ENCODE measurements around the gene MYO1E.
"Not testable (repeated sequence)": the region's sequence is repeated elsewhere in the genome, so short reads cannot be mapped to it uniquely, and the experiment has no call there.

Gene MYO1E

DNA sequence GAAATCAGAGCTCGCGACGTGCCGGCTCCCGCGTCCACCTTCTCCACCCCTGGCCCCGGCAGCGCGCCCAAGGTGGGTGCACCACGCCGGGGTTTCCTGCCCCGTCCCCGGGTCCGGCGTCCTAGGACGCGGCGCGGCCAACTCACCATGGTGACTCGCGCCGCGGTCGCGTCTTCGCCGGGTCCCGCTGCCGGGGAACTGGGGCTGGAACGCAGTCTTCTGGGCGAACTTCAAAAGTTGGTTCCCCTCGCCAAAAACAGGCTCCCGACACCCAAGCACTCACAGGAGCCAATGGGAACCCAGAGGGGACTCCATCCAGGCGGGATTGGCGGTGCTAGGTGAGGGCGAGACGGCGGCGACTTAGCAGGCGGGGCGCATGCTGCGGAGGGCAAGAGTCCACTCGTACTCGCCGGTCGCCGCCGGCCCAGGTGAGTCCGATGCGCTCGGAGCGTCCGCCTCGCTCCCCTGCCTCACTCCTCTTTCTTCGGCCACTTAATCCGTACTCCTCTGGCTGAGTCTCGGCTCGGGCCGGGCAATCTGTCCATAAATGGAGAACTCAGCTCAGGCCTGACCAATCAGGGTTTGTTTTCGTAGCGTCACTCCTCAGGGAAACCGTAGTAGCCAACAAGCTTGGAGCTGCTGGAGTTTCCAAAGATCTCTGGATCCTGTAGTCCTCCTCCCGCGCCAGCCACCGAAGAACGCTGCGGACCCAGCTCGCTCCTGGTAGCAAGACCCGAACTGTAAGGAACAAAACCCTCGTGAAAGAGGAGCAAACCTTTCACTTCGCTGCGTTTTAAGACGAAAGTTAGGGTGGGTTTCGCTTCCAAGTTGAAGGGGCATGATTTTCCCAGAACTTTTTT, at the start of gene MYO1E:
Gene MYO1E (minus strand): TSS at position 520 of the 860 bp plus-strand sequence. CDS start 371 bp downstream, at position 149.
- DNase-seq (ENCODE audit: low read depth) = peak; percentile 96

DNA sequence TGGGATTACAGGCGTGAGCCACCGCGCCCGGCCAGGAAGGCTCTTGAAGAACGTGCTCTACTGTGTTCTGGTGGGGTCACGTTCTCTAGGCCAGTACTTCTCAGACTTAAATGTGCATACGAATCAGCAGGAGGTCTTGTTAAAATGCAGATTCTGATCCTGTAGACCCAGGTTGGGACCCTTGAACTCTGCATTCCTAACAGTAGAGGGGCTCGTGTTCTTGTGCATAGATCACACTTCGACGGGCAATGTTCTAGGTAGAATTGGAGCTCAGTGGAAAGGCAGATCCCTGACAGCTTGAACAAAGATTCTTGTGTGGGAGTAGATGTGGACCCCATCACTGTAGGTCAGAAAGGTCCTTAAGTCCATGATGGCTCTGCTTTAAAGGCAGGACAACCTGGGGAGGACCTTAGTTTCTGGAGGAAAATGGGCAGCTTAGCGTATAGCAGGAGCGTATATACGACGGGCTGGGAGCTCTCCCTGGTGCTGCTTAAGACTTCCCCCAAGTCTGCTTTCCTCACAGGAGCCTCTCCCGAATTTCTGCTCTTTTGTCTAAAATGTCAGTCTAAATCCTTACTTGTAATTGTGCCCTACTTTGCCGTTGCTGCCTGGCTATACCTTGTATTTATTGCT, 48.4 kb upstream of the MYO1E start:
- DNase-seq (ENCODE audit: low read depth) = no peak

DNA sequence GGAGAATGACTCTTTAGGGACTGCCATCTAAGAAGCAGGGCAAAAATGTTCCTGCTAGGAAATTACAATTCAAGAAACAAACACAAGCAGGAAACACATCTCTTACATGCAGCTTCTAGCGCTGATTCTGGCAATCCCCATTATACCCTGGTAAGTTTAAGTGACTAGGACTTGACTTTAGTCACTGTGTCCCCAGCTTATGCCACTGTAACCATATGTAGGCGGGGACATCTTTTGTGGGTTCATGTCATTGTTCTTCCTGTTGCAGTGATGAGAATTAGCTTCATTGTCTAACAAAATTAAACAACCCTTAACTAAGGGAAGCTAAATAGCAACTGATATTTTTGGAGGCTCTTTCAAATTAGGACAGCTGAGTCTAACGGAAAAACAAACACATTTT, 47.4 kb upstream of the MYO1E start:
- DNase-seq (ENCODE audit: low read depth) = no peak

DNA sequence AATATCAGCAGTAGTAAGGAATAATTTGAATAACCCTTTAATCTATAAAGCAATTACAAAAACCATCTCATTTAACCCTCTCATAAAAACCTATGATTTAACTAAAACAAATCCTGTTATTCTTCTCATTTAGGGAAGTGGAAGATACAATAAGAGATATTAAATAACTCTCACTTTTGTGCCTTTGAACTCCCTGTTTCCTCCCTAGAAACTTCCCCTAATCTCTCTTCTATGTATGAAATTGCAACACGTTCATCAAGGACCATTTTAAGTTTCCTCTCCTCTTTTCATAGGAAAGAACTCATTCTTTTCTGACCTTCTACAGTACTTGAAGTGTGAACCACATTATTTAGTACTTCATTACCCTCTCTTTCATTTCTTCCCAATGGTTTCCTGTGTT, 46.5 kb upstream of the MYO1E start:
- DNase-seq (ENCODE audit: low read depth) = no peak

DNA sequence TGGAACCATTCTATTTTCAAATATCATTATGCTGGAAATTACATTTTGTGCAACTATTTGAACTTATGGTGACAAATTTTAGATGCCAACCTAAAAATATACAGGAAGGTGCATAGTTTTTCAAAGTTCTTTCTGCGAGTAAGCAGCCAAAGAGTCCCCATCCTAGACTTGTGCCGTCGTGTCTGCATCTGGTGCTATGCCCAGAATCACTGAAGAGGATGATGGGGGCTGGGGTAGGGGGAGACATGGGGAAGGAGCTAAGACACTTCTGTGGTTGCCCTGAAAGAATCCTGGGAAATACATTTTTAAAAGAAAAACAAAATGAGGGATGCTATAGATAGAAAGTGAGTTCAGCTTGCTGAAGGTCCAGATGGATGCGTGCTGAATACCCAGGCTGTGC, 44.1 kb upstream of the MYO1E start:
- DNase-seq (ENCODE audit: low read depth) = no peak

DNA sequence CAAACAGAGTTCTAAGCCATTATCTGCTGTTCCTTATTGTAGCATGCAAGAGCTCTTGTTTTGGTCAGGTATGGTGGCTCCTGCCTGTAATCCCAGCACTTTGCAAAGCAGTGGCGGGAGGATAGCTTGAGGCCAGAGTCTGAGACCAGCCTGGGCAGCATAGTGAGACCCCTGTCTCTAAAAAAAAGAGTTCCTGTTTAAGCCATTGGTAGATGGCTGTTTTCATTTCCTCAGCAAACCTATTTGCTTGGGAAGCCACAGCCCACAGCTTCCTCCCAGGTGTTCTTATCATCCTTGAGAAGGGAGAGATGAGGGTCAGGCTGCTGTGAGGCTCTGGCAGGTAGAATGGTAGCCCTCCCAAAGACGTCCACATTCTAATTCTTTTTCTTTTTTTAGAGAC, 40.9 kb upstream of the MYO1E start:
- no peak for DNase-seq (ENCODE audit: low read depth)

DNA sequence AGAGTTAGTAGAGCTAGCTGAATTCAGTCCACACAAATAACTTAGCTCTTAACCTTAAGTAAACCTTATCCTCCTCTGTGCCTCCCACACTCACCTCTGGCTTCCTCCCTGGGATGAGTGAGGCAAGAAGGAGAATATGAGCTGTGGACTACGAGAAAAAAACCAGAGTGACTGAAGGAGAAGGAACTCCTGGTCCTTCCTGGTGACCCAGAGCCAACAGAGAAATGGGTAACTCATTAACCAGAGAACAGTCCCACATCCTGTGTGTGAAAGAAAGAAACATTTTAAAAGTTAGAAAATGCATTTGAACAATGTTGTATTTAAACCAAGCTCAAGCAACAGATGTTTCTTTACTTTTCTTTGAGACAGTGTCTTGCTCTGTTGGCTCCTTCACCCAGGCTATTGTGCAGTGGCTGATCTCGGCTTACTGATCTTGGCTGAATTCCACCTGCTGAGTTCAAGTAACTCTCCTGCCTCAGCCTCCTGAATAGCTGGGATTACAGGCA, 37.8 kb upstream of the MYO1E start:
- no peak for DNase-seq (ENCODE audit: low read depth)

DNA sequence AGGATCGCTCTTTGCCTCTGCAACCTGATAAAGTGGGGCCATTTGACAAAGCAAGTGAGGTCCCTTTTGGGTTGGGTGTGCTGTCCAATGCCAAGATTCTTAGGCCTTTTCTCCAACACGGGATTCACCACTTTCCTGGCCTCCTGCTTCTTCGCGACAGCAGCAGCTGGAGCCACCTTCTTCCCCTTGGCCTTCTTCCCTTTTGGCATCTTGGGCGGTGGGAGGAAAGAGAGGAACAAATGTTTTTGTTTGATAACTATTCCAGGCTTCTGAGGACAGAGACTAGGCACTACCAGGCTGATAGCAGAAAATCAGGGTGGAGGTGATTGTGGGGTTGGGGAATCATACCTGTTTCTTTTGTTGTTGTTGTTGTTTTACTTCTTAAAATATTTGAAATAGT, 35.3 kb upstream of the MYO1E start:
- DNase-seq (ENCODE audit: low read depth) = no peak

DNA sequence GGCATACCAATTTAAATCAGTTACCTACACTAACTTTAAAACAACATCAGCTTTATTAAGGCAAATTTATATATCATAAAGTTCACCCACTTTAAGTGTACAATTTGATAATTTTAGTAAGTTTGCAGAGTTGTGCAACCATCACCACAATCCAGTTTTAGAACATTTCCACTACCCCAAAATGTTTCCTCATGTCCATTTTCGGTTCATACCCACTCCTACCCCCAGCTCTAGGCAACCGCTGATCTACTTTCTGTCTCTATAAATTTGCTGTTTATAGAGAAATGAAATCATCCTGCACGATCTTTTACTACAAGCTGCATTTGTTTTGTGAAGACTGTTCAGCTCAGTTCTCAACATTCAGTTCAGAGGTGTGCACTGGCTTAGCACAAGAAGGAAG, 33.8 kb upstream of the MYO1E start:
- no peak for DNase-seq (ENCODE audit: low read depth)

DNA sequence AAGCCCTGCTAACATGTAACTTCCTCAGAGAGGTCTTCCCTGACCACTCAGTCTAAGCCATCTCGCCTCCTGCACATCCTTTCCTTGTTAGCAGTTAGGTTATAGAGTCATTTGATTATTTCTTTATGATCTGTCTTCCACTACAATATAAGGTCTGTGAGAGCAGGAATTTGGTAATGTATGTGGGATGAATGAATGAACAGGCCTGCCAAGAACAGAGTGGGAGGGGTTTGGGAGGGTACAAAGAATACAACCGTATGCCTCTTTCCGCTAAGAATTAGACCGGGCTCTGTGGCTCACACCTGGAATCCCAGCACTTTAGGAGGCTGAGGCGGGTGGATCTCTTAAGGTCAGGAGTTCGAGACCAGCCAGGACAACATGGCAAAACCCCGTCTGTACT, 32.4 kb upstream of the MYO1E start:
- no peak for DNase-seq (ENCODE audit: low read depth)

DNA sequence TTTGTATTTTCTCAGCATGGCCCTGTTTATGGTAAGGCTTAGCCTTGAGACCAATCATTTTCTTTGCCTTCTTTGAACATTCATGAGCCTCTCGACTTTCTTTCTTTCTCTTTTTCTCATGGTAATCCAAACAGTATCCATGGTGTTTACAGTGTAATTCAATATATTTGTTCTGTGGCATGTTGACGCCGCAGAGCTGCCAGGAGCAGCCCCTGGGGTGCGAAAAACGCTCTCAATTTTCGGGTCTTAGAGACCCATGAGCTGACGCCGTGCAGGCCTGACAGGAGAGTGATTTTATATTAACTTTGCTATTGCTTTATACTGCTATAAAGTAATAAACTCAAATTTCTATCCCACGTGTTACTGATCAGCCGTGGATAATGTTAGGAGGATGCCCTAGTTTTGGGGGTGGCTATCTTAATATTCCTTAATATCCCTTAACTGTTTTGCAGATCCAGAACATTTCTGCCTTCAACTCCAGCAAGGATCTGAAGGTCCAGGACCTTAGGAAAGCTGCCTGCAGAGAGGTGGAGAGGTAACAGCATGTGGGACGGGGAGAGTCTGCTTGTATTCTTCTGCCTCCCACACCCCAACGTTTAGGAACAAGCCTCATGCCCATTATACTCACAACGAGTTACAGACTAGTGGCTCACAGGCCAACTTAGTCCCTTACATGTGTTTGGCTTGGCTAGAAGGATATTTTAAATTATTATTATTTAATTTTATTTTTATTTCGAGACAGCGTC, 29.3 kb upstream of the MYO1E start:
- no peak for DNase-seq (ENCODE audit: low read depth)

DNA sequence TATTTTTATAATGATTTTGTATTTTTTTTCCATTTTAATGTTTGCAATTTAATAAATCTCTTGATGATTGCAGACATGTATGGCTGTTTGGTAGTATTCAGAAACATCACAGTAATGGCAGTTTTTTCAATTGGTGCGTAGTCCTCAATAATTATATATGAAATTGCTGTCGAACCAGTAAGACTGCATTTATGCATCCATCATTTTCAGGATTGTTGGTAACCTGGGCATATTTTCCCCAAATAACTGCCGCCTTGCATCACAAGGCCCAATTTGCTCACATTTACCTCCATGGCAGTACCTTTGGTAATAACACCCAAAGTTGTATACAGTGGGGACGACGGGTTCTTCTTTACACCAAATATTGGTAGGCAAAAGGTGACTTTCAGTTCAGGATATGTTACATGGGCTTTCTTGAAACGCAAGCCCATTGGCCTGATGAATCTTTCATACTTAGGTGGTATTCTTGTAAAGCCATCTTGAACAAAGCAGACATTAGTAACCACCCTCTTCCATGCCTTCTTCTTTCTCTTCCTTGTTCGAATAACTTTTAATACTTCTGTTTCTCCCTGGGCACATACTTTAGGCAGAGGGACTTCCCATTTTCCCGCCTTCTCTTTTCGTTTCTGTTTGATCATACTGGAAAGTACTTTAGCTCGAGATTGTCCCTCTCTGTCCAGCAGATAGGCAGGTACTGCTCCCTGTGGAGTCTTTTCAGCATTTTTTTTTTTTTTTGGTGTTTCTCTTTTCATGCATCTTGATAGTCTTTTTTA, 28.6 kb upstream of the MYO1E start:
- DNase-seq (ENCODE audit: low read depth) = not testable (repeated sequence)

DNA sequence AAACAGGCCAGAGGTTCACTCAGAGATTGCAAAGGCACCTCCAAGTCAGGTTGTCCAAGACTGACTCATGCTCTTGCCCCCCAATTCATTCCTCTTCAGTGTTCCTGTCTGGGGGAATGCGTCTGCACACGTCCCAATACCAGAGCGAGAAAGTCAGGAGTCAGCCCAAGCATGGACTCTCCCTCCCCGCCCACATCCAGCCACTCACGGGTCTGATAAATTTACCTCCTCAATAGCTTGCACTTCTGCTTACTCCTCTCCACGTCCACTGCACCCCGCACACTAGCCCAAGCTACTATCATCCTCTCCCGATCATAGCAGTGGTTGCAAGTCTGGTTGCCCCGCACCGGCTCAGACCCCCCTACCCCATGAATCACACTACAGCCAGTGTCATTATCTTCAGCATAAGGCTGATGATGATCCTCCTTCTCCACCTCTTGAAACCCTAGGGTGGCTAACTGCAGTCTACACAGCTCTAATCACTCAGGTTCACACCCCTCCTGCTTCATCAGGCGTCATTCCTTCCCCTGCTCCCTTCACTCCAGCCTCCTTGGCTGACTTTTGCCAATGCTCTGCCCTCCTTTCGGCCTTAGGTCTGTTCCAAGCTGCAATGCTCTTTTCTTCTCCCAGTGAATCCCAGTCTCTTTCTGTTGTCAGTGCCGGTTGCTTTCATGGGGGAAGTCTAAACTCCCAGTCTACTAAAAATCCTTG, 27.6 kb upstream of the MYO1E start:
- DNase-seq (ENCODE audit: low read depth) = no peak

DNA sequence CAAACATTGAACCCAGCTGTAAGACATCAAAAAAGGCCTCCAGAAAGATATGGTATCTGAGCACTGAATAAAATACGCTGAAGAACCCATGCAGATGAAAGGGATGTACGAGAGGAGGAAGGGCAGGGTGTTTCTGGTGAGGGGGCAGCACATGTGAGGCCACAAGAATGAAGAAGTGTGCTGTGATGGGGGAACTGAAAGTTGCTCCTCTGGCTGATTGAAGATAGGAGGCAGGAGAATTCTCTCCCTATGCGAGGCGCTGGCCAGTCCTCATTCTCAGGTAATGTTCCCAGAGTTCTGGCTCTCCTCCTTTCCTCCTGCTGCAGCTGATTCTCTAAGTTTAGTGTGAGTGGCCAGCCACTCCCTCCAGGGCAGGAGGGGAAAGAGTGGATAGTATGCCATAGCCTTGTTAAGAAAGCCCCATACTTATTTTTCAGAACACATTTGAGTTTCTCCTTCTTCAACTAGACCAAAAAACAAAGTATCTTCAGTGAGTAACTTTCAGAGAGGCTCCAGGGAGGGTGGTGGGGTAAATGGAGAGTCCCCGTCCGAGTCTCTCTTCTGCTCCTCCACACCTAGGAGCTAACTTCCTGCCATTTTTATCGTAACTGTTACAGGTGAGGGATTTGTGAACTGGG, 26.9 kb upstream of the MYO1E start:
- DNase-seq (ENCODE audit: low read depth) = no peak

DNA sequence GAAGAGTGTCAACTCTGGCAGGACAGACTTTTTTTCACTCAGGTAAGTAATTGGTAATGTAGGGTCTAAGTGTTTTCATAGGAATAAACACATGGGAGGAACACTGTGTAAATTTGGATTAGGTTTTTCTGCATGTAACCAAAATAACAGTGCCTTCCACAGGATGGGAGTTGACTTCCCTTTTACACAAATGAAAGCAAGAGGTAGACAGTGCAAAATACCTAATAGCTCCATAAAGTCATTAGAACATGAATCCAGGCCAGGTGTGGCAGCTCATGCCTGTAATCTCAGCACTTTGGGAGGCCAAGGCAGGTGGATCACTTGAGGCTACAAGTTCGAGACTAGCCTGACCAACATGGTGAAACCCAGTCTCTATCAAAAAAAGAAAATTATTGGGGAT, 25.5 kb upstream of the MYO1E start:
- DNase-seq (ENCODE audit: low read depth) = no peak

DNA sequence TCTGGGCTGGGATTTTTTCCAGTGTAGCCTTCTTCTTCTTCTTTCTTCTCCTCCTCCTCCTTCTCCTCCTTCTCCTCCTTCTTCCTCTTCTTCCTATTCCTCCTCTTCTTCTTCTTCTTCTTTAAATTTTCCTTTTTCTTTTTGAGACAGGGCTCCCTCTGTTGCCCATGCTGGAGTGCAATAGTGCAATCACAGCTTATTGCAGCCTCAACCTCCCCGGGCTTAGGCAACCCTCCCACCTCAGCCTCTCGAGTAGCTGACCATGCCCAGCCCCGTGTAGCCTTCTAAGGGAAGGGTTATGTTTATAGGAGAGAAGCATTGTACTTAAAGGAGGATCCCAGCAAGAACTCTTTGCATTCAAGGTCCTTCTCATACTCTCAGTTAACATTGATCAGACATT, 24.0 kb upstream of the MYO1E start:
- DNase-seq (ENCODE audit: low read depth) = no peak

DNA sequence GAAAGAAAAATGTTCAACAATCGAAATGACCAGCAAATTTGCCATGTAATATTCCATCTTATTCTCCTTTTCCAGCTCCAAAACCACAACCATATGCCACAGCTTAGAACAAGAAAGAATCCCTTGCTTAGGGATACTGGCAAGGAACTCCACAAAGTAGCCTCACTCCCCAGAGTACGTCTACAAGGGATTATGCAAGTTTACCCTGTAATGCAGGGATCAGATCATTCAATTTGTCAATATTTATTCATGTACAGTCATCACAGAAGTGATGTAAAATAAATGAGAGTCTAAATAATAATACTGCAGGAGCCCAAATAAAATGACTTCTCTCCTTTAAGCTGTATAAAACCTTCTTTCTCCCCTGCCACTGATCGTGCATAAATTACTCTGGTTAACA, 23.5 kb upstream of the MYO1E start:
- no peak for DNase-seq (ENCODE audit: low read depth)

DNA sequence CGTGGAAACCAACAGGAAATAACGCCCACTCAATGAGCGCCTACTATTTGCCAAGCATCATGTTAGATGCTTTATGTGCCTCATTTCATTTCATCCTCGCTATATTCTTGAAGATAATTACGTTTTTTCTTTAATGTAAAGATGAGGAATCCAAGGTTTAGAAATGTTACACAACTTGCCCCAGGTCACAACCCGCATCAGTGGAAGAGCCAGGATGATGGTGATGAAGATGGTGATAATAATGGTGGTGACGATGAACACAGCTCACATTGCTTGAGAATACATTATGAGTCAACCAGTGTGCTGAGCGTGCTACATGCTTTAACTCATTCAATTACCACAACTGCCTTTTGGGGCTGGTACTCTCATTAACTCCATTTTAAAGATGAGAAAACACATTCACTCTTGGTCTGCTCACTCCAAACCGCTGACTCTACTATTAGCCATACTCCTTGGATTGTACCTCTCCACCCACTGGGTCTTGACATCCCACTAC, 21.5 kb upstream of the MYO1E start:
- DNase-seq (ENCODE audit: low read depth) = no peak

DNA sequence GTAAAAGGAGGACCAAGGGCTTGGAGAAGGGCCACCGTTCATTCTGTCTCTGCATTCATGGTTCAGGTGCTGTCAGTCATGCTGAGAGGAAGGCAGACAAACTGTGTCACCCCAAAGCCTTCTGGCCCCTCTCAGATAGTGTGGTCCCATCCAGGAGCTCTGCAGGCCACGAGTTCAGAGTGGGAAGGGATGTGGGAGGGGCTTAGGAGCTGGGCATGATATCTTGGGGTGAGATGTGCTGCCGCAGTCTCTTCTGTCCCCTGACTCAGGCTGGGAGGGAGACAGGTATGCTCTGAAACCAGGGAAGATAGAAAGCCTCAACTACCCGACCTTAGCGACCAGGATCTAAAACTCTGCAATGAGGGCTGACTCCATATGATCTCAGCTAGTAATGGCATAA, 19.6 kb upstream of the MYO1E start:
- DNase-seq (ENCODE audit: low read depth) = no peak

DNA sequence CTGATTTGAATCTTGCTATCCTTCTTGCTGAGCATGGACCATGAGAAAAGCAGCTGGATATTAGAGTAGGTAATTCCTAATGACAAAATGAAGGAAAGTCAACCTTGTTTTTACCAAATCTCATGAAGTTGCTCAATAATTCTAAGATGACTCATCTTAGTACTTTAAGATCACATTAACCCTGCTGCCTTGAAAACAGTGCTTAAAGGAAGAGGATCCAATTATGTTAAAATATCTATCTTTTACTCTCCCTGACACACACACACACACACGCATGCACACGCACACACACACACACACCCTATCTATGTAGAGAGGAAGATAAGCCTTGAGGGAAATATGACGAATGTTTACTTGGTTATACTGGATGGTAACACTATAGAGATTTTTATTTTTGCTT, 16.0 kb upstream of the MYO1E start:
- DNase-seq (ENCODE audit: low read depth) = no peak

All from GM04504 (cell line).